Liver (tissue), 9 donors: ENCODE results near the gene PRR9. TPM values are rescaled to one million over a fixed set of nuclear protein-coding genes. Genes with fewer than 3 reads are reported as not detected.
A peak's percentile ranks its signal among the peaks of the same experiment; 100 is the strongest.
"Not testable (repeated sequence)": the region's sequence is repeated elsewhere in the genome, so short reads cannot be mapped to it uniquely, and the experiment has no call there.

ENCODE experiments used
- DNase-seq: peaks from one replicate; pipeline ENCODE4 v3.0.0-alpha.2; 2017; ENCODE audit warnings: low spot score
- H3K27ac ChIP-seq, 2 donors: one replicate each; pipeline ENCODE4 v1.7.0; 2013; ENCODE audit warnings: inconsistent platforms in 2 of 2, low read length in 2 of 2, control low read depth in 1 of 2, low read depth in 1 of 2, mild to moderate bottlenecking in 1 of 2
- H3K27me3 ChIP-seq, 4 donors: one replicate each; pipeline versions ENCODE4 v1.6.1 to v1.7.0; 2013; ENCODE audit warnings: low read length in 3 of 4, inconsistent platforms in 1 of 4, mild to moderate bottlenecking in 1 of 4, moderate library complexity in 1 of 4; ENCODE audit not compliant: control insufficient read depth in 4 of 4, insufficient read depth in 4 of 4
- H3K36me3 ChIP-seq, 4 donors: one replicate each; pipeline versions ENCODE4 v1.6.1 to v1.7.0; 2013; ENCODE audit warnings: low read length in 3 of 4, mild to moderate bottlenecking in 3 of 4, low read depth in 1 of 4, moderate library complexity in 1 of 4; ENCODE audit not compliant: control insufficient read depth in 4 of 4, insufficient read depth in 3 of 4
- H3K4me1 ChIP-seq, 4 donors: one replicate each; pipeline versions ENCODE4 v1.6.1 to v1.7.0; 2013; ENCODE audit warnings: low read length in 3 of 4, mild to moderate bottlenecking in 3 of 4, moderate library complexity in 1 of 4; ENCODE audit not compliant: control insufficient read depth in 4 of 4, insufficient read depth in 4 of 4
- H3K4me3 ChIP-seq, 3 donors: one replicate each; pipeline versions ENCODE4 v1.6.1 to v1.7.0; 2013; ENCODE audit warnings: low read length in 3 of 3, control low read depth in 1 of 3, low read depth in 1 of 3, mild to moderate bottlenecking in 1 of 3
- H3K9ac ChIP-seq, 2 donors: one replicate each; pipeline ENCODE4 v1.7.0; 2013; ENCODE audit warnings: low read length in 2 of 2, mild to moderate bottlenecking in 2 of 2, moderate library complexity in 2 of 2, control low read depth in 1 of 2, low read depth in 1 of 2
- H3K9me3 ChIP-seq, 4 donors: one replicate each; pipeline versions ENCODE4 v1.6.1 to v1.7.0; 2013; ENCODE audit warnings: low read length in 3 of 4; ENCODE audit not compliant: control insufficient read depth in 4 of 4
- ATF3 ChIP-seq: IDR thresholded peaks from 2 replicates; pipeline ENCODE4 v1.6.1; 2016; ENCODE audit warnings: antibody characterized with exemption
- CTCF ChIP-seq: fragments of 150-350 bp; IDR thresholded peaks from 2 replicates; pipeline ENCODE4 v1.5.1; 2017; ENCODE audit warnings: improper control_type of control experiment, low read depth, low read length; ENCODE audit not compliant: missing input control
- EGR1 ChIP-seq, 2 donors: IDR thresholded peaks; 2 replicates each; pipeline ENCODE4 v1.6.1; 2016 to 2018; ENCODE audit warnings: antibody characterized with exemption in 2 of 2, low read depth in 2 of 2
- FOXA1 ChIP-seq: IDR thresholded peaks from 2 replicates; pipeline ENCODE4 v1.6.1; 2016; ENCODE audit warnings: antibody characterized with exemption
- FOXA2 ChIP-seq: IDR thresholded peaks from 2 replicates; pipeline ENCODE4 v1.6.1; 2016; ENCODE audit warnings: antibody characterized with exemption
- GABPA ChIP-seq, 2 donors: IDR thresholded peaks in 1 of 2; conservative IDR thresholded peaks in 1 of 2; 2 replicates each; pipeline ENCODE4 v1.6.1; 2016; ENCODE audit warnings: antibody characterized with exemption in 2 of 2, mild to moderate bottlenecking in 1 of 2, moderate library complexity in 1 of 2
- HNF4A ChIP-seq, 2 donors: conservative IDR thresholded peaks; 2 replicates each; pipeline ENCODE4 v1.6.1; 2016; ENCODE audit warnings: antibody characterized with exemption in 2 of 2, mild to moderate bottlenecking in 2 of 2
- HNF4G ChIP-seq: IDR thresholded peaks from 2 replicates; pipeline ENCODE4 v1.6.1; 2016; ENCODE audit warnings: antibody characterized with exemption
- JUND ChIP-seq, 2 donors: IDR thresholded peaks; 2 replicates each; pipeline ENCODE4 v1.6.1; 2016; ENCODE audit warnings: antibody characterized with exemption in 2 of 2
- MAX ChIP-seq: IDR thresholded peaks from 2 replicates; pipeline ENCODE4 v1.6.1; 2016; ENCODE audit warnings: antibody characterized with exemption
- NR2F2 ChIP-seq: IDR thresholded peaks from 2 replicates; pipeline ENCODE4 v1.6.1; 2016; ENCODE audit warnings: antibody characterized with exemption
- SP1 ChIP-seq: IDR thresholded peaks from 2 replicates; pipeline ENCODE4 v1.6.1; 2018; ENCODE audit warnings: antibody characterized with exemption, mild to moderate bottlenecking
- TAF1 ChIP-seq: conservative IDR thresholded peaks from 2 replicates; pipeline ENCODE4 v1.6.1; 2016; ENCODE audit warnings: antibody characterized with exemption, mild to moderate bottlenecking
- YY1 ChIP-seq: IDR thresholded peaks from 2 replicates; pipeline ENCODE4 v1.6.1; 2016; ENCODE audit warnings: antibody characterized with exemption, mild to moderate bottlenecking
- WGBS: extraction: QIAGEN DNeasy Blood & Tissue Kit; methylation state at CpG from one replicate; pipeline ENCODE4 v1.1.7; 2013; 5-methylcytosine and 5-hydroxymethylcytosine counted together
- polyA plus RNA-seq, 2 donors: library from polyadenylated mRNA; stranded (reverse) in 1 of 2; unstranded in 1 of 2; fragments of 200-250 nt in 1 of 2; fragments of >200 nt in 1 of 2; fragmentation: Nextera tagmentation in 1 of 2; extraction: Ambion mirVana in 1 of 2; gene quantifications; one replicate each; pipeline versions ENCODE4 v1.2.1 to v1.2.3, GENCODE V29; 2013 to 2015
- total RNA-seq, 2 donors: library from RNA; depleted of rRNA; stranded (reverse); fragments of >200 nt; gene quantifications; one replicate each; pipeline ENCODE4 v1.2.3, GENCODE V29; 2014
- TF ChIP-seq, protein P1 (sequence below): IDR thresholded peaks from 2 replicates; pipeline ENCODE4 v1.6.1; 2016; ENCODE audit warnings: antibody characterized with exemption, mild to moderate bottlenecking
- TF ChIP-seq, protein P2 (sequence below): IDR thresholded peaks from 2 replicates; pipeline ENCODE4 v1.6.1; 2016; ENCODE audit warnings: antibody characterized with exemption
- donor health status: healthy.
- donor health status: healthy.
- donor health status: healthy.
- donor health status: healthy.
- donor health status: healthy.

The PRR9 gene
- total and polyA plus RNA-seq, 4 donors = not detected

DNA sequence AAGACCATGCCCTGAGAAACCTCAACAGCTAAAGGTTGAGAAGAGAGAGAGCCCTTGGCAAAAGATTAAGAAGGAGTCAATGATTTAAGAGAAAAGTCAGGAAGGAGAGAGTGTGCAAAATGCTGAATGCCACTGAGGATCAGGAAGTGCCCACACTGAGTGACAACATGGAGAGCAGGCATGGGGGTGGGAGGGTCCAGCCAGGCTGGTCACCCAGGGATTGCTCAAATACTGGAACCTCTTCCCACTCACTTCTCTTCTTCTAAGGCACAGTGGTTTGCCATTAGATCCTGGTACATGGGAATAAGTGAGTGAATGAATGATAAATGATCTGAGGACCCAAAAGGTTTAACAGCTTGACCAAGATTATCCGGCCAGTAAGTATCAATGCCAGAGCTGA, 11.1 kb downstream of the PRR9 start:
- Histone ChIP-seq H3K27me3 (peaks cover 0 to 2% (median under 1%) of the 10 kb centered on the region in 4 donors), H3K9me3 (no peaks in the 10 kb centered on the region), H3K9ac (no peak overlapping the region), H3K36me3 (no peaks in the 10 kb centered on the region), H3K27ac (no peak overlapping the region), H3K4me3 (no peak overlapping the region), H3K4me1 (no peaks in the 10 kb centered on the region)
- TF ChIP-seq, protein P1, sequence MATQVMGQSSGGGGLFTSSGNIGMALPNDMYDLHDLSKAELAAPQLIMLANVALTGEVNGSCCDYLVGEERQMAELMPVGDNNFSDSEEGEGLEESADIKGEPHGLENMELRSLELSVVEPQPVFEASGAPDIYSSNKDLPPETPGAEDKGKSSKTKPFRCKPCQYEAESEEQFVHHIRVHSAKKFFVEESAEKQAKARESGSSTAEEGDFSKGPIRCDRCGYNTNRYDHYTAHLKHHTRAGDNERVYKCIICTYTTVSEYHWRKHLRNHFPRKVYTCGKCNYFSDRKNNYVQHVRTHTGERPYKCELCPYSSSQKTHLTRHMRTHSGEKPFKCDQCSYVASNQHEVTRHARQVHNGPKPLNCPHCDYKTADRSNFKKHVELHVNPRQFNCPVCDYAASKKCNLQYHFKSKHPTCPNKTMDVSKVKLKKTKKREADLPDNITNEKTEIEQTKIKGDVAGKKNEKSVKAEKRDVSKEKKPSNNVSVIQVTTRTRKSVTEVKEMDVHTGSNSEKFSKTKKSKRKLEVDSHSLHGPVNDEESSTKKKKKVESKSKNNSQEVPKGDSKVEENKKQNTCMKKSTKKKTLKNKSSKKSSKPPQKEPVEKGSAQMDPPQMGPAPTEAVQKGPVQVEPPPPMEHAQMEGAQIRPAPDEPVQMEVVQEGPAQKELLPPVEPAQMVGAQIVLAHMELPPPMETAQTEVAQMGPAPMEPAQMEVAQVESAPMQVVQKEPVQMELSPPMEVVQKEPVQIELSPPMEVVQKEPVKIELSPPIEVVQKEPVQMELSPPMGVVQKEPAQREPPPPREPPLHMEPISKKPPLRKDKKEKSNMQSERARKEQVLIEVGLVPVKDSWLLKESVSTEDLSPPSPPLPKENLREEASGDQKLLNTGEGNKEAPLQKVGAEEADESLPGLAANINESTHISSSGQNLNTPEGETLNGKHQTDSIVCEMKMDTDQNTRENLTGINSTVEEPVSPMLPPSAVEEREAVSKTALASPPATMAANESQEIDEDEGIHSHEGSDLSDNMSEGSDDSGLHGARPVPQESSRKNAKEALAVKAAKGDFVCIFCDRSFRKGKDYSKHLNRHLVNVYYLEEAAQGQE = no peak
- no peak for TF ChIP-seq EGR1 (IDR thresholded peaks at IDR 0.05; ENCODE audit: low read depth in 2 of 2)
- no peak for TF ChIP-seq JUND (IDR thresholded peaks at IDR 0.05)
- no peak for TF ChIP-seq SP1
- TF ChIP-seq TAF1 = no peak
- TF ChIP-seq HNF4A (conservative IDR thresholded peaks at IDR 0.05) = no peak
- TF ChIP-seq GABPA (IDR thresholded peaks at IDR 0.05 in 1 of 2, conservative IDR thresholded peaks at IDR 0.05 in 1 of 2) = no peak
- no peak for TF ChIP-seq ATF3
- 71% methylated on average over 1 of the region's 1 CpG for WGBS
- no peak for DNase-seq

- H3K9me3 ChIP-seq, H3K9ac ChIP-seq, DNase-seq, H3K36me3 ChIP-seq, H3K4me1 ChIP-seq, H3K27me3 ChIP-seq, H3K27ac ChIP-seq, H3K4me3 ChIP-seq: not testable (repeated sequence)
- TF ChIP-seq CTCF = peak; percentile 15
- 53% methylated on average over 12 of the region's 12 CpGs for WGBS
These were observed 11.9 kb downstream of the PRR9 start for GRCh38 chr1:153229076-153229829.

DNA sequence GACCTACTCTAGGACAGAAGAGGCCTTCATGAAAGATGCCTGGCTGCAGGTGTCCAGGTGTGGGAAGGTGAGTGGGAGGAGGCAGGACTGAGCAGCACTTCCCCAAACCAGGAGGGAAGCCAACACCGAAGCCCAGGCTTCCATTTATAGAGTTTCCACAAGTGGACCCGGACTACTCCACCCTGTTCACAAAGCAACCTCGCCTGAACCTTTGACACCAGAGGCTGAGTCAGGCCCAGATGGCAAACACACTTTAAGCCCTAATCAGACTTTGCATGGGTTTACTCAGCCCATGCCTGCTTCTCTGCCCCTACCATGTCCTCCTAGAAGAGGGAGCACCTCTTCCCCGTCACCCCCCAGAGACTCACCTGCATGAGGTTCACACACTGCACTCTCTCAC, 14.0 kb downstream of the PRR9 start:
- no peaks in the 10 kb centered on the region for H3K36me3 ChIP-seq
- no peaks in the 10 kb centered on the region for H3K9me3 ChIP-seq
- TF ChIP-seq HNF4G (no peak), NR2F2 (no peak), CTCF (no peak), FOXA1 (no peak), FOXA2 (no peak), SP1 (no peak), TAF1 (no peak), MAX (no peak), EGR1 (IDR thresholded peaks at IDR 0.05; ENCODE audit: low read depth in 2 of 2) (no peak), YY1 (no peak), GABPA (IDR thresholded peaks at IDR 0.05 in 1 of 2, conservative IDR thresholded peaks at IDR 0.05 in 1 of 2) (no peak), HNF4A (conservative IDR thresholded peaks at IDR 0.05) (no peak)
- TF ChIP-seq, protein P2, sequence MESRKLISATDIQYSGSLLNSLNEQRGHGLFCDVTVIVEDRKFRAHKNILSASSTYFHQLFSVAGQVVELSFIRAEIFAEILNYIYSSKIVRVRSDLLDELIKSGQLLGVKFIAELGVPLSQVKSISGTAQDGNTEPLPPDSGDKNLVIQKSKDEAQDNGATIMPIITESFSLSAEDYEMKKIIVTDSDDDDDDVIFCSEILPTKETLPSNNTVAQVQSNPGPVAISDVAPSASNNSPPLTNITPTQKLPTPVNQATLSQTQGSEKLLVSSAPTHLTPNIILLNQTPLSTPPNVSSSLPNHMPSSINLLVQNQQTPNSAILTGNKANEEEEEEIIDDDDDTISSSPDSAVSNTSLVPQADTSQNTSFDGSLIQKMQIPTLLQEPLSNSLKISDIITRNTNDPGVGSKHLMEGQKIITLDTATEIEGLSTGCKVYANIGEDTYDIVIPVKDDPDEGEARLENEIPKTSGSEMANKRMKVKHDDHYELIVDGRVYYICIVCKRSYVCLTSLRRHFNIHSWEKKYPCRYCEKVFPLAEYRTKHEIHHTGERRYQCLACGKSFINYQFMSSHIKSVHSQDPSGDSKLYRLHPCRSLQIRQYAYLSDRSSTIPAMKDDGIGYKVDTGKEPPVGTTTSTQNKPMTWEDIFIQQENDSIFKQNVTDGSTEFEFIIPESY = no peak
- DNase-seq = no peak
- no peak overlapping the region for H3K4me3 ChIP-seq
- 75% methylated on average over 4 of the region's 4 CpGs for WGBS
- no peak overlapping the region for H3K27ac ChIP-seq
- H3K27me3 ChIP-seq = peaks cover 0 to 2% (median 0%) of the 10 kb centered on the region in 4 donors
- H3K9ac ChIP-seq = no peak overlapping the region
- H3K4me1 ChIP-seq = no peaks in the 10 kb centered on the region
